ENCODE results near the gene MDM4.

GRCh38 chr1:204505674-204506200 is 10.5 kb upstream of the MDM4 start:
- TF ChIP-seq CTCF (IDR thresholded peaks at IDR 0.05): no peak
- TF ChIP-seq POLR2AphosphoS5 (IDR thresholded peaks at IDR 0.05; ENCODE audit: low read depth, low read length): no peak
- TF ChIP-seq TCF7L2 (IDR thresholded peaks at IDR 0.05; ENCODE audit: low read depth, low read length): no peak
- TF ChIP-seq, protein P1, sequence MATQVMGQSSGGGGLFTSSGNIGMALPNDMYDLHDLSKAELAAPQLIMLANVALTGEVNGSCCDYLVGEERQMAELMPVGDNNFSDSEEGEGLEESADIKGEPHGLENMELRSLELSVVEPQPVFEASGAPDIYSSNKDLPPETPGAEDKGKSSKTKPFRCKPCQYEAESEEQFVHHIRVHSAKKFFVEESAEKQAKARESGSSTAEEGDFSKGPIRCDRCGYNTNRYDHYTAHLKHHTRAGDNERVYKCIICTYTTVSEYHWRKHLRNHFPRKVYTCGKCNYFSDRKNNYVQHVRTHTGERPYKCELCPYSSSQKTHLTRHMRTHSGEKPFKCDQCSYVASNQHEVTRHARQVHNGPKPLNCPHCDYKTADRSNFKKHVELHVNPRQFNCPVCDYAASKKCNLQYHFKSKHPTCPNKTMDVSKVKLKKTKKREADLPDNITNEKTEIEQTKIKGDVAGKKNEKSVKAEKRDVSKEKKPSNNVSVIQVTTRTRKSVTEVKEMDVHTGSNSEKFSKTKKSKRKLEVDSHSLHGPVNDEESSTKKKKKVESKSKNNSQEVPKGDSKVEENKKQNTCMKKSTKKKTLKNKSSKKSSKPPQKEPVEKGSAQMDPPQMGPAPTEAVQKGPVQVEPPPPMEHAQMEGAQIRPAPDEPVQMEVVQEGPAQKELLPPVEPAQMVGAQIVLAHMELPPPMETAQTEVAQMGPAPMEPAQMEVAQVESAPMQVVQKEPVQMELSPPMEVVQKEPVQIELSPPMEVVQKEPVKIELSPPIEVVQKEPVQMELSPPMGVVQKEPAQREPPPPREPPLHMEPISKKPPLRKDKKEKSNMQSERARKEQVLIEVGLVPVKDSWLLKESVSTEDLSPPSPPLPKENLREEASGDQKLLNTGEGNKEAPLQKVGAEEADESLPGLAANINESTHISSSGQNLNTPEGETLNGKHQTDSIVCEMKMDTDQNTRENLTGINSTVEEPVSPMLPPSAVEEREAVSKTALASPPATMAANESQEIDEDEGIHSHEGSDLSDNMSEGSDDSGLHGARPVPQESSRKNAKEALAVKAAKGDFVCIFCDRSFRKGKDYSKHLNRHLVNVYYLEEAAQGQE (IDR thresholded peaks at IDR 0.05; ENCODE audit: insufficient read depth in 1 of 2, low read depth in 2 of 2, low read length in 1 of 2): no peak
- TF ChIP-seq SIN3A (IDR thresholded peaks at IDR 0.05; ENCODE audit: borderline replicate concordance, insufficient read depth, low read depth, low read length): no peak
